GM12874 (cell line): ENCODE data around the gene SUFU.

ENCODE experiments used
- CTCF ChIP-seq: IDR thresholded peaks from 2 replicates; pipeline ENCODE4 v1.5.1; 2011; ENCODE audit warnings: low read depth, mild to moderate bottlenecking, control low read depth, low read length, moderate library complexity; ENCODE audit not compliant: insufficient read depth

SUFU gene

GRCh38 chr10:102583435-102584417, 80.0 kb downstream of the SUFU start:
- peak; percentile 77 for TF ChIP-seq CTCF

GRCh38 chr10:102585026-102585425, 81.3 kb downstream of the SUFU start:
- TF ChIP-seq CTCF = no peak

GRCh38 chr10:102586858-102587257, 83.1 kb downstream of the SUFU start:
- no peak for TF ChIP-seq CTCF

GRCh38 chr10:102588875-102589274, 85.1 kb downstream of the SUFU start:
- TF ChIP-seq CTCF = no peak

- no peak for TF ChIP-seq CTCF
Observed at GRCh38 chr10:102593074-102593803, 89.5 kb downstream of the SUFU start.

GRCh38 chr10:102593804-102594079, 90.0 kb downstream of the SUFU start:
- TF ChIP-seq CTCF = no peak

- no peak for TF ChIP-seq CTCF
Observed at GRCh38 chr10:102595293-102595692, 91.5 kb downstream of the SUFU start.
